Epidermal melanocyte (primary cell): ENCODE results near the gene UBLCP1.

Source experiments
- DNase-seq: peaks from one replicate; pipeline ENCODE4 v3.0.0; 2011; ENCODE audit warnings: low spot score; ENCODE audit not compliant: insufficient read length

Gene UBLCP1

GRCh38 chr5:159310511-159310910 lies 47.4 kb downstream of the UBLCP1 start:
- DNase-seq, result no peak

GRCh38 chr5:159311063-159311462 lies 48.0 kb downstream of the UBLCP1 start:
- DNase-seq, result no peak

- no peak for DNase-seq
Measured at GRCh38 chr5:159313197-159313596, 50.1 kb downstream of the UBLCP1 start.

- no peak for DNase-seq
Measured at GRCh38 chr5:159316519-159317383, 53.7 kb downstream of the UBLCP1 start.

- no peak for DNase-seq
Measured at GRCh38 chr5:159317849-159318248, 54.8 kb downstream of the UBLCP1 start.

GRCh38 chr5:159318448-159318847 lies 55.4 kb downstream of the UBLCP1 start:
- DNase-seq, result no peak

GRCh38 chr5:159319363-159319762 lies 56.3 kb downstream of the UBLCP1 start:
- DNase-seq, result no peak

- DNase-seq, result no peak
Measured at GRCh38 chr5:159319832-159320231, 56.7 kb downstream of the UBLCP1 start.

- DNase-seq, result no peak
Measured at GRCh38 chr5:159322180-159322579, 59.1 kb downstream of the UBLCP1 start.

- DNase-seq, result no peak
Measured at GRCh38 chr5:159324102-159324755, 61.1 kb downstream of the UBLCP1 start.

GRCh38 chr5:159324986-159325385 lies 61.9 kb downstream of the UBLCP1 start:
- no peak for DNase-seq

- DNase-seq, result no peak
Measured at GRCh38 chr5:159330131-159330800, 67.2 kb downstream of the UBLCP1 start, which contains the start of gene IL12B. TSS of gene IL12B (minus strand) at chr5:159330487. CDS start at chr5:159326782, 3,705 bp downstream.

- DNase-seq, result no peak
Measured at GRCh38 chr5:159331093-159331973, 68.2 kb downstream of the UBLCP1 start.

GRCh38 chr5:159332800-159333544 lies 69.9 kb downstream of the UBLCP1 start:
- DNase-seq, result no peak

- no peak for DNase-seq
Measured at GRCh38 chr5:159333545-159333925, 70.4 kb downstream of the UBLCP1 start.
